ENCODE measurements around the gene CBR3.
"Not testable (repeated sequence)": the region's sequence is repeated elsewhere in the genome, so short reads cannot be mapped to it uniquely, and the experiment has no call there.

Gene CBR3

DNA sequence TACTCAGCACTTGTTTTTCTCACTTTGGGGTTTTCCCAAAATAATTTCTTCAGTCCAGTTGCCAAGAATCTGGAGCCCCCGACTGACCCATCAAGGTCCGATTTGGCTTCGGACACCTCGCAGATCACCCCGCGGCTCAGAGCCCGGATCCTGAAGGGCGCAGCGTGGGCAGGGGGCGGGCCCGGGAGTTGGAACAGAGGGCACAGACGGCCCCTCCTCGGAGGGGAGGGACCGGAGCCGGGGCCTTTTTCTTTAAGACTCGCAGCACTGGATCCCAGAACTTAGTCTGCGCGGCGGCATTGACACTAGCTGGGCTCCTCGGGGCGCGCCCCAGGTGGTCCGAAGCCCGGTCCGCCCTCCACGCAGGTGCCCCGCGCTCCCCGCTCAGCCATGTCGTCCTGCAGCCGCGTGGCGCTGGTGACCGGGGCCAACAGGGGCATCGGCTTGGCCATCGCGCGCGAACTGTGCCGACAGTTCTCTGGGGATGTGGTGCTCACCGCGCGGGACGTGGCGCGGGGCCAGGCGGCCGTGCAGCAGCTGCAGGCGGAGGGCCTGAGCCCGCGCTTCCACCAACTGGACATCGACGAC is at the start of gene CBR3:
Gene CBR3, plus strand, starts transcription at position 277 of the 588 bp plus-strand sequence. Its CDS starts 114 bp downstream, at position 391.
- DNase-seq = no peak

DNA sequence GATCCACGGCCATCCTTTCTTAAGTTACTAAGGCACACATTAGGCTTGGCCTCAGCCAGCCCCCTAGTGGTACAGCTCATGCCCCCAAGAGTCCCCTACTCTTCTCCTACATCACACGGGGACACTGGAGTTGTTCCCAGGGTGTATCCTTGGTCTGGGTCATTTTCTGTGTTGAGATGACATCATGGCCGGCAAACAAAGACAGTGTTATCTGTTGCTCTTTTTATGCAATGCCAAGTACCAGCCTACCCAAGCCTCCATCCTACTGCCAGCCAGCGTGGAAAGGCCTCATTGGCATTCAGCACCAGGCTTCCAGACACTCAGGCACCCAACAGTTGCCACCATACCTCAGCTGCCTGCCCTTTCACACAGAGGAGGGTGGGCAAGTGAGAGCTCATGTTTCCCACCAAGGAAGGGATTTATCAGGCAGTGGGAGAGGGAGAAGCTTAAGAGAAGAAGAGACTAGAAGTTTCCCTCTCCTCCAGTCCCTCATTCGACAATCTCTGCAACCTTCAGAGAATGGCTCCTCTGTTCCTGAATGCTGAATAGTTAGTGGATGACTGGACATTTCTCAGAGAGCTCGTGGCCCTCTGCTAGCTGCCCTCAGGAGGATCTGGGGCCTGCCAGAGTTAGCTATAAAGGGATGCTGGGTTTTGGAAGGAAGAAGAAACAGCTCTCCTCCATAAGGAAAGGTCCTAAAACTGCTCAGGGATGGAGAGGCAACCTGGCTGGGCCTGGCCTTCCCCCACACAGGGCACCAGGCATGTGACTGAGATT is 47.3 kb upstream of the CBR3 start:
- no peak for DNase-seq

DNA sequence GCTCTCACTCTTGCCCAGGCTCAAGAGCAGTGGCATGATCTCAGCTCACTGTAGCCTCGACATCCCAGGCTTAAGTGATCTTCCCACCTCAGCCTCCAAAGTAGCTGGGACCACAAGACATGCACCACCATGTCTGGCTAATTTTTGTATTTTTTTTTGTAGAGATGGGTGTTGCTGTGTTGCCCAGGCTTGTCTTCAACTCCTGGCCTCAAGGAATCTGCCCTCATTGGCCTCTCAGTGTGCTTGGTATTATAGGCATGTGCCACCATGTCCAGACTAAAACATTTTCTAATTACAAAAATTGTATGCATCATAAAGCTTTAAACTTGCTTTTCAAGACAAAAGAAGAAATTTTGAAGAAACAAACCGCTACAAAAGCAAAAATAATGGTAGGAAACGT is 44.9 kb upstream of the CBR3 start:
- no peak for DNase-seq

DNA sequence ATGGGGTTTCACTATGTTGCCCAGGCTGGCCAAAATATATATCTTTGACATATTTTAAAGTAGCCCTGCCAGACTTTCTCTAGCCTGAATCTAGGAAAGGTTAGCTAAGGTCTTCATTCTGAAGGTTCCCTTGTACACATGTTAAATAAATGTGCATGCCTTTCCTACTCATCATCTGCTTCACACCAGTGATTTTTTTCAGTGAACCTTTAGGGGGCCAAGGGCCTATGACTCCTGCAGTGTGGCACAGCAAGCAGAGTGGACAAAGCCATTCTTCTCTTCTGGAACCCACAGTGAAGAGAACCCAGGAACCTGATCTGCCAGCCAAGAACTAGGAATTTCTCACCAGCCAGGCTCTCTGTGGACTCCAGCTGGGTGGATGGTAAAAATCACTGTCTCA is 42.2 kb upstream of the CBR3 start:
- DNase-seq = no peak

DNA sequence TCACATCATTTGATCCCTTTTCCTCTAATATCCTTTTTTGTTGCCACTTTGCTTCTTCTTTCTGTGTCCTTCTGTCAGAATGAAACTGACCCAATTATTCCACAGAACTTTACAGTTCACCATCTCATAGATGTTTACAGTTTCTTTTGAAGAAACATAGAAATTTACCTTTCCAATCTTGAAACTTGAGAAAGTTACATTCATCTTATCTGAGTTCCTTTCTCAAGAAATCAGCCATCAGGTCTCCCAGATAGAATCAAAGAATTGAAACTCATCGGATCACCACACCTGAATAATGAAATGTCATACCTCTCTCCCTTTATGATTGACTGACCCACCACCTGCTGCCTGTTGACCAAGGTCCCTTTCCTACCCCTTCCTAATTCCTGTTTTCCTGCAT is 41.4 kb upstream of the CBR3 start:
- DNase-seq = no peak

DNA sequence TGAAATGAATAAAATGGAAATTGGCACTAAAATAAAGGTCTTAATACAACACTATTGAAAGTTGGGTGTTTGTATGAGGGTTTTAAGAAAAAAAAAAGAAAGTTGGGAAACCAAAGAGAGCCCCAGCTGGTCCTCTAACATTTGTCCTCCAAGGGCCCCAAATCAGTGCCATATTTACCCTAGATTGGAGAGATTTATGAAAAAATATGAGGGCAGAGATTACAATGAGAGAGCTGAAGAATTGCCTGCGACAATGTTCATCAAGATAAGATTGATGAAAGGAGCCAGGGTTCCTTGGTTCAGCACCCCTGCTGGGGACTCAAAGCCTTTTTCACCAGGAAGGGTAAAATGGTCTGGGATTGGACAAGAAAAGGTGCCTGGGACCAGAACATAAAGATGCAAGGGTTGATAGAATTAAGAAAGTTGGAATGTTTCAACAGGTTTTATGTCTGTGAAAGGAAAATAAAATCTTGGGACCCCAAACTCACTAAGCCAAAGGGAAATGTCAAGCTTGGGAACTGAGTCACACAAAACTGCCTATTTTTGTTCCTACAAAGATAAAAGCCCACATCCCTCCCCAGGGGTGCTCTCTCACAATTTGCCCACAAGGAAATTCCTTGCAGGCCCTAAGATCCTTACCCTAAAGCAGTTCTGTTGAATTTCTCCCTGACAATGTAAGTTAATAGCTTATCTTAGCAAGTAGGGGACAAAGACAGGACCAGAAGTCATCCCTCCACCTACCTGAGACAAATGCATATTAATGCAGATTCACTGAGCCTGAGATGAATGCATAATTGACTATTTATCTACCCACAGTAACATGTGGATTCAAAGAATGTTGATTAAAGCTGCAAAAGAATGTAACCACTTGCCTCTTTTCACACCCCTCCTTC is 38.2 kb upstream of the CBR3 start:
- DNase-seq = no peak

DNA sequence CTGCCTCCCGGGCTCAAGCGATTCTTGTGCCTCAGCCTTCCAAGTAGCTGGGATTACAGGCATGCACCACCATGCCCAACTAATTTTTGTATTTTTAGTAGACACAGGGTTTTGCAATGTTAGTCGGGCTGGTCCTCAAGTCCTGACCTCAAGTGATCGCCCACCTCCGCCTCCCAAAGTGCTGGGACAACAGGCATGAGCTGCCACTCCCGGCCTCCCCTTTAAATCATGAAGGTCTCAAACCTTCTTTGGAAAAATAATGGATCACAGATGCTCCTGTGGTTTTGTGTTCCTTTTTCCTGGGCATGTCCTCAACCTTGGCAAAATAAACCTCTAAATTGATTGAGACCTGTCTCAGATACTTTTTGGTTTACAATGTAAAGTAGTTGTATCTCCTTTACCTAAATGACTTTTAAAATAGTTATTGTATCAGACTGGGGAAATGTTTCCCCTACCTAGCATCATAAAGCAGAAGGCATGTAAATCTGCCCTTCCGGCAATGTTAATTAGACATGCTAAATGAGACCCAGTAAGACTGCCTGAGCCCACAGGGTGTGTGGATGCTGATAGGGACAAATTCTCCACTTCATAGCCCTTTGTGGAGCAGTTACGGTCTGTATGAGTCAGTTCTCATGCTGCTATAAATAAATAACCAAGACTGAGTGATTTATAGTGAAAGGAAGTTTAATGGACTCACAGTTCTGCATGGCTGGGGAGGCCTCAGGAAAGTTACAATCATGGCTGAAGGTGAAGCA is 37.3 kb upstream of the CBR3 start:
- no peak for DNase-seq

DNA sequence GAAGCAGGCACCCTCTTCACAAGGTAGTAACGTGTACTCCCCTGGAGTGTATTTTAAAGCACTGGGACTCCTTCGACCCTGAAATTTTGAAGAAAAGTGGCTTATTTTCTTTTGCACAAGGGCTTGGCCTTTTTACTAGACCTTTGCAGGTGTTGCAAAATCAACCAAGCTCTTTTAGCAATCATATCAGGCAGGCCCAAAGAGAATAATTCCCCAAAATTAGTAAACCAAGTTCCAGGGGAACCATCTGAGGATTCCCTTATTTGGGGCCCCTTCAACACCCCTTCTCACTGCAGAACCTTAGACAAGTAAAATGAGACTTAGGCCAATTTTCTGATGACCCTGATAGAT is 36.7 kb upstream of the CBR3 start:
- DNase-seq = no peak

DNA sequence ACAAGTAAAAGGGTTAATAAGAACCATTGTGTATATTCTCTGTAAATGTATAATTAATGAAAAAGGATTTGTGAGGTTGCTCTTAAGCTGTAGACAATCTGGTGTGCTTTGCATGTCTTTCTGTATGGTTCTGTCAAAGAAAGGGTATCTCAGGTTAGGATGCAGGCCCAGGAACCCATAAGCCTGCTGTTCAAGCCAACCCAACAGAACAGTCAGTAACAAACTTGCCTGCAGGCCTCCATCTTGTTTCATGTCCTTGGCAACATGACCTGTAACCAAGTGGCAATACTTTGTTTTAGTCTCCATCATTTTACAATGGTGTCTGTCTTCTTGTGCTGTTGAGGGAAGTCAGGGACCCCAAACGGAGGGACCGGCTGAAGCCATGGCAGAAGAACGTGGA is 35.9 kb upstream of the CBR3 start:
- DNase-seq = no peak

DNA sequence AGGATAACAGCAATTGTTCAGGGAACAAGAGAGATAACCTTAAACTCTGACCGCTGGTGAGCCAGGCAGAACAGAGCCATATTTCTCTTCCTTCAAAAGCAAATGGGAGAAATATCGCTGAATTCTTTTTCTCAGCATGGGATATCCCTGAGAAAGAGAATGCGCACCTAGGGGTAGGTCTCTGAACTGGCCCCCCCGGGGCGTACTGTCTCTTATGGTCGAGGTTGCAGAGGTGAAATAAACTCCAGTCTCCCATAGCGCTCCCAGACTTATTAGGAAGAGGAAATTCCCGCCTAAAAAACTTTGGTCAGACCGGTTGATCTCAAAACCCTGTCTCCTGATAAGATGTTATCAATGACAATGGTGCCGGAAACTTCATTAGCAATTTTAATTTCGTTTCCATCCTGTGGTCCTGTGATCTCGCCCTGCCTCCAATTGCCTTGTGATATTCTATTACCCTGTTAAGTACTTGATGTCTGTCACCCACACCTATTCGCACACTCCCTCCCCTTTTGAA is 35.1 kb upstream of the CBR3 start:
- not testable (repeated sequence) for DNase-seq

DNA sequence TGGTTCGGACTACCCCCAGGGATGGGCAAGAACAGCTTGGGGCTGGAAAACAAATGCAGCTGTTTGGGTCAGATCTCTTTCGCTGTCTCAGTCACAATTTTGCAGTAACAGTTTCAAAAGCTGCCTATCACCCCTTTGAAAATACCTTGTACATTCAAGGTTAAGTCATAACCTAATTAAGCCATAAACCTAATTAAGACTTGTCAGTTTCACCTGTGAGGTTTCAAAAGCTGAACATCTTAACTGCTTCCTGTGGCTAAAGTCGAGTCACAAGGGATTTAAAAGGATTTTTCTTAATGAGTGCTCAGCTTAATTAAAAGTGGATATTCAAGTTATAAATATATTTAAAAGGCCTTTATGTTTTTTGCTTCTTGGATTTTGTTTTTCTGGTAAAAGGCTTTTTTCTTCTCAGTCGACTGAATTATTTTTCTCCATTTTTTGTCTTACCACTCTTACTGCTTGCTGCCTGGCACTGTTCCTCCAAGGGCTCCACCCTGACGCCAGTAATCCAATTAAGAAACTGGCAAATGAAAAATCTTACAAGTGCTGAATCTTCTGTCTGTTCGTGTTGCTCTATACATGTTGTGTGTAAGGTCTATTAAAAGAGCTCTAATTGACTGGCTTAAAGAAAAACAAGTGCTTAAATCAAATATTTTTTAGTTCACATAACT is 33.8 kb upstream of the CBR3 start:
- no peak for DNase-seq

DNA sequence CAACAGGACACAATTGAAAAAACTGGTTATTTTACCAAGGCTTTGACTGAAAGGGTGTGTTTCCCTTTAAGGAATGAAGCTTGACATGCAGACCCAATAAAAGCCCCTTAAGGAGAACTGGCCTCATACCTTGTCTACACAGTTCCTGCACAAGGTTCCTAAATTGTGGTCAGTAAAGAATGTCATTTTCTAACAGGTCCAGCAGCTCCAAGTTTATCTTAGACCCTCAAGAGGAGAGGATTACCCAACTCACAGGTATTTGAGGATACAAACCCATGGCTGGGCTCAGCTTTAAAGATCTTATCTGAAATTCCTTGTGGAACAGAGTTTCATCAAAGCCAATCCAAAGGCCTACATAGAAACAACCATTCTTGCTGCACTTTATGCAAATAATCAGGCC is 31.4 kb upstream of the CBR3 start:
- no peak for DNase-seq

DNA sequence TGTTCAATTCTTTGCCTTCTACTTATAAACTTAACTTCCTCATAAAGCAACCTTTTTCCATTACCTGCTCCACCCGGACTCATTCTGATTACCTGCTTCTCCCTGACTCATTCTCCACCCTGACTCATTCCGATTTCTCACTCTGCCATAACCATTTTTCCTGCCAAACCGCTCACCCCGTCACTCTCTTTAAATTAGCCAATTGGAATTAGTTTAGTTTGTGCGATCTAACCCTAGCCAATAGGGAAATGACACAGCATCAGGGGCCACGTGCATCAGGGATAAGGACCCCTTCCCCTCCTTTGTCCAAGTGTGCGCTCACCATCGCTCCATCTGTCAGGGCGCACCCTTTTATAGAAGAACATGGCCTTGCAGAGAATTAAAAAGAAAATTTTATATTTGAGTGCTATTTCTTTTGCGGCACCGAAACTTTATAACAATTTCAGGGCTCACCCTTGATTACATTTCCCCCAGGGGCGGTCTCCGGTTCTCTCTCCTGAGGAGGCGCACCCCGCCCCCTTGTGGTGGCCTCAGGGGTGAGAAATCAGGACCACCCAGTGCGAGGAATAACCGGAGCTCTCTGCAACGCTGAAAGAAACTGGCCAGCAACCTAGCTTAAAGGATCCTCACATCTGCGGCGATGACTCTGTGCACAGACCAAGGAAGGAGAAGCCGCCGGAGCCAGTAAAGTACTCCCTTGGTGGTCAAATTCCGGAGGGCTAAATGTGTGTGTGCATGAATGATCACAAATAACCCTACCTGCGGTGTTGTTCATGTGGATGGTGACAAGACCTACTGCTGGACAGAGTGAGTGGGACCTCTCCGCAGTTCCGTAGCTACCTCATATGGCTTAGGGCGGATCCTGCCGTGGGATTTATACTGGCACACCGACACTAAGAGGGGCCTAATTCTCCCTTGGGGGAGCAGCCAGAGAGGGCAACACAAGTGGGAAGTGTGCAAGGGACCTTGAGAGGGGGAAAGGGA is 30.3 kb upstream of the CBR3 start:
- no peak for DNase-seq

DNA sequence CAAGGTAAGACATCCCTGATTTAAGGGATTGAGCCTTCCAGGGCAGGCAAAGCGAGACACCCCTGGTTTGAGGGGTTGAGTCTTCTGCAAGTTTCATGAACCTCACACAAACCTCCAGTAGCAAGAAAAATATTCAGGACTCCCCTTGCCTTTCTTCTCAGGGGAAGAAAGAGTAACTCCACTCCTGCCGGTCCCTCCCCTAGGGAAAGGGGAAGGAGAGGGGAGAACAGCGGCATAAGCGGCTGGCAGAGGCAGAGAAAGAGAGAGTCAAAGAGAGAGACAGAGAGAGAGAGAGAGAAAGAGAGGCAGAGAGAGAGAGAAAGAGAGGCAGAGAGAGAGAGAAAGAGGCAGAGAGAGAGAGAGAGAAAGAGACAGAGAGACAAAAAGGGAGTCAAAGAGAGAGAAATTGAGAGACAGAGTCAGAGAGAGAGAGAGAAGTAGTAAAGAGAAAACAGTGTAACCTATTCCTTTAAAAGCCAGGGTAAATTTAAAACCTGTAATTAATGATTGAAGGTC is 29.5 kb upstream of the CBR3 start:
- DNase-seq = no peak

DNA sequence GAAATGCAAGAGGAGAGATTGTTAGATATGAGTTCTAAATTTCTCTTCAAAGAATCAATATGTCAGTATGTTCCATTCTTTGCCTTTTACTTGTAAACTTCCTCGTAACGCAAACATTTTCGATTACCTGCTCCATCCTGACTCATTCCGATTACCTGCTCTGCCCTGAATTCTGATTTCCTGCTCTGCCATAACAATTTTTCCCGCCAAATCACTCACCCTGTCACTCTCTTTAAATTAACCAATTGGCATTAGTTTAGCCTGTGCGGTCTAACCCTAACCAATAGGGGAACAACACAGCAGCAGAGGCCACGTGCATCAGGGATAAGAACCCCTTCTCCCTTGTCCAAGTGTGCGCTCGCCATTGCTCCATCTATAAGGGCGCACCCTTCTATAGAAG is 25.0 kb upstream of the CBR3 start:
- DNase-seq = no peak

DNA sequence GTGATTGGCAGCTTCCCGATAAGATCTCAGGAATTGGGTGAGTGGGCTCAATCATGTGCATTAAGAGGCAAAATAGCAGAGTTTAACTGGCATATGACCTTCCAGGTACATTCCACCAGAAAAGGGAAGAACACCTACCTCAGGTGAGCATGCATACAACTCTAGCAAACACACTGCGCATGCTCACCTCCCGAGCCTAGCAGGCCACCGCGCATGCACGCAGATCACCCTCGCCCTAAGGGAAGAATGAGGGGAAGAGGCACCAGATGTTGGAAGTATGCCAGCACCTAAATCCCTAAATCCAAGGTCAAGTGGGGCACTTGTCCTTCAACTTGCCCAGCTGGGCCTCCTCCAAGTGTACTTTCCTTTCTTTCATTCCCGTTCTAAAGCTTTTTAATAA is 23.6 kb upstream of the CBR3 start:
- peak; percentile 67 for DNase-seq

DNA sequence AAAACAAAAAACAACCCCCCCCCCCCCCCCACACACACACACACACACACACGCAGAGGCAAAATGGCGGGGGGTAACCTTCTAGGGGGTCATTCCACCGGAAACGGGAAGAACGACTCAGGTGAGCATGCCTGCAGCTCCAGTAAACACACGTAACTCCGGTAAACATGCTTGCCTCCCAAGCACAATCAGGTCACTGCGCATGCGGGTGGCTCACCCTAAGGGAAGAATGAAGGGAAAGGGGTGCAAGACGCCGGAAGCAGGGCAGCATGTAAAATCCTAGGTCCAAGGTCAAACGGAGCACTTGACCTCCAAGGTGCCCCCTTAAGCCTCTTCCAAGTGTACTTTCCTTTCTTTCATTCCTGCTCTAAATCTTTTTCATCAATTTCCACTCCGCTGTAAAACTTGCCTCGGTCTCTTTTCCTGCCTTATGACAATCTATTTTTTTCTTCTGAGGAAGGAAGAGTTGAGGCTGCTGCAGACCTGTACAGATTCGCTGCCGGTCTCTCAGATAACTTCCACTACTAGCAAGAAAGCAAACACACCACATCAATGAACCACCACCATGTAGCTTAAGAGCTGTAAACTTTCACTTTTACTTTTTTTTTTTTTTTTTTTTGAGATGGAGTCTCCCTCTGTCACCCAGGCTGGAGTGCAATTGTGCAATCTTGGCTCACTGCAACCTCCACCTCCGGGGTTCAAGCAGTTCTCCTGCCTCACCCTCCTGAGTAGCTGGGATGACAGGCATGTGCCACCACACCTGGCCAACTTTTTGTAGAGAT is 21.0 kb upstream of the CBR3 start:
- no peak for DNase-seq

DNA sequence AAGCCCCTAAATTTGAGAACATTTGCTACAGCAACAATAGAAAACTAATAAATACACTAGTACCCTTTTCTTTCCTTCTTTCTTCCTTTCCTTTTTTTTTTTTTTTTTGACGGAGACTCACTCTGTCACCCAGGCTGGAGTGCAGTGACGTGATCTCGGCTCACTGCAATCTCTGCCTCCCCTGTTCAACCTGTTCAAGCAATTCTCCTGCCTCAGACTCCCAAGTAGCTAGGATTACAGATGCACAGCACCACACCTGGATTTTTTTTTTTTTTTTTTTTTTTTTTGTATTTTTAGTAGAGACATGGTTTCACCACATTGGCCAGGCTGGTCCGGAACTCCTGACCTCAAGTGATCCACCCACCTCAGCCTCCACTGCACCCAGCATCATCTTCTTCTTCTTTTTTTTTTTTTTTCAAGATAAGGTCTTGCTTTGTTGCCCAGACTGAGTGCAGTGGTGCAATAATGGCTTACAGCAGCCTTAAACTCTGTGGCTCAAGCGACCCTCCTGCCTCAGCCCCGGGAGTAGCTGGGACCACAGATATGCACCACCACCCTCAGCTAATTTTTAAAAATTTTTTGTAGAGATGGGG is 19.6 kb upstream of the CBR3 start:
- no peak for DNase-seq

DNA sequence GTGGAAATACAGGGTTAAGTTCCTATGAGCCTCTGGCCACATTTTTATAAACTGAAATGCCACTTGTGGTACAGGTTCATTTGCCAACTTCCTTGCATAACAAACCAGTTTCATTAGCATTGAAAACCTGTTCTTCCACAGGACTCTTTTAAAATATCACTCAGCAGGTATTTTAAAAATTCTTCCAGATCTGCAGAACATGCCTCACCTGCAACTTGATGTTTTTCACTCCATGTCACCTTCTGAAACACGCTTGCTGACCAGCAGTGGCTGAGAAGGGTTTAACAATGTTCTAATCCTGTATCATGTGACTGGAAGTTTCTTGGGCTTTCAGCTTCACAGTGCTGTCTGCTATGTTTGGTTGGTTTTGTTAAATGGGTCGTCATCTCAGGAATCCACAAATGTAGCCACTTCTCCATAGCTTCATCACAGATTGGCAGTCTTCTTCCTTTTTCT is 17.6 kb upstream of the CBR3 start:
- no peak for DNase-seq

Data from NCI-H524 treated with DMSO at 0.1 percent for 48 hours (cell line).